HG02610 (cell line): ENCODE measurements around the gene MYH7.
A peak's percentile ranks its signal among the peaks of the same experiment; 100 is the strongest.
"Not testable (repeated sequence)": the region's sequence is repeated elsewhere in the genome, so short reads cannot be mapped to it uniquely, and the experiment has no call there.

Source experiments
- ATAC-seq: cut with Tn5 transposase; IDR thresholded peaks from one replicate; pipeline ENCODE4 v1.9.1; 2021; ENCODE audit warnings: mild to moderate bottlenecking, moderate library complexity; ENCODE audit not compliant: unreplicated experiment

The MYH7 gene

GRCh38 chr14:23435543-23436326 lies at the start of gene MYH7:
Gene MYH7, minus strand, starts transcription at chr14:23435660. Its CDS starts 1,928 bp downstream, at chr14:23433732.
- no peak for ATAC-seq

GRCh38 chr14:23483236-23483854 lies 47.9 kb upstream of the MYH7 start:
- ATAC-seq: no peak

DNA sequence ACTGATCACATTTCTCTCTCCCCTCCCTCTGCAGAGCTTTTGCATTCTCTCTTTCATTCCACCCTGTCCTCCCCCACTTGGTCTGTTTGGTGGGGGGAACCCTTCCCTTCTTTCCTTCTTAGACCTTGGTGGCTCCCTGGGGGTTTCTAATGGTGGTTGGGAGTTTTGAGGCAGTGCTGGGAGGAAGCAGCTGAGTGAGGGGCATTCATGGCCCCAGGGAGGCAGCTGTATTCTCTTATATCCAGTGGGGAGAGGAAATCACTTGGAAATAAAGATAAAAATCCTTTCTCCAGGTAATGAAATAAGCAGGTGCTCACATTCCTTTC lies 47.3 kb upstream of the MYH7 start:
- ATAC-seq: no peak

- no peak for ATAC-seq
Measured at GRCh38 chr14:23481979-23482822, 46.7 kb upstream of the MYH7 start.

GRCh38 chr14:23481362-23481970 lies 46.0 kb upstream of the MYH7 start:
- no peak for ATAC-seq

- no peak for ATAC-seq
Measured at GRCh38 chr14:23478109-23478759, 42.8 kb upstream of the MYH7 start.

DNA sequence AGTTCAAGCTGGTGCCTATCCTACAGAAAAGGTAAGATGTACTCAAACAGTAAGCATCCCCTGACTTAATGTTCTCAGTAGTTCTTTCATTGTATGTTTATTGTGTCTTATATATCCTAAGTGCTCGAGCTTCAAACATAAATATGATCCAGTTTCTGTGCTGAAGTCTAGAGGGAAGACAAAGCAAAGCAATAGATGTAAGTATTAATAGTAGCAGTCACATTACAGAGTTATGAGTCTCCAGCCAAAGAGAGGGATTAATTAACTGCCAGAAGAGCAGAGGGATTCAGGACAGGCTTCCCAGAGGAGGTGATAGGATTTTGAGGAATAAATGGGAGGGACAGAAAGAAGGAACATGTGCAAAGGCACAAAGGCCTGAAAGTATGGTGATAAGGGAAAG lies 35.5 kb upstream of the MYH7 start:
- ATAC-seq: no peak

DNA sequence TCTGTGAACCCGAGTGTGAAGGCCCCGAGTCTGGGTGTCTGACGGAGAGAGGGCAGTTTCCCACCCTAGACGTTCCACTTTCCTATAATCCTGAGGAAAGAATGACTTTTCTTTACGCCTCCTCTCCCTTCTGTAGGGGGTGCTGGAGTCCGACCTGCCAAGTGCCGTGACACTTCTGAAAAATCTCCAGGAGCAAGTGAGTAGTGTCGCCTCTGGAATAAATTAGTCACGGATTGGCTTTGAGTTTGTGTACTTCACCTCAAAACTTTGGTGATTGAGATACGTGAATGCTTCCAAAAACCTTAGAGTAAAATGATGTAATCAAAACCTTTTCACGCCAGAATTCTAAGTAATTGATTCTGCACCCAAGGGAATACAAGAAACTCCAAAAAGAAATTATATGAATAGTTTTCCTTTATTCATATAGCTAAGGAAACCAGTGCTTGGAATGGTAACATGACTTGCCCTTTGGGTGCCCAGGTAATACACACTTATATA lies 34.5 kb upstream of the MYH7 start:
- peak; percentile 11 for ATAC-seq

DNA sequence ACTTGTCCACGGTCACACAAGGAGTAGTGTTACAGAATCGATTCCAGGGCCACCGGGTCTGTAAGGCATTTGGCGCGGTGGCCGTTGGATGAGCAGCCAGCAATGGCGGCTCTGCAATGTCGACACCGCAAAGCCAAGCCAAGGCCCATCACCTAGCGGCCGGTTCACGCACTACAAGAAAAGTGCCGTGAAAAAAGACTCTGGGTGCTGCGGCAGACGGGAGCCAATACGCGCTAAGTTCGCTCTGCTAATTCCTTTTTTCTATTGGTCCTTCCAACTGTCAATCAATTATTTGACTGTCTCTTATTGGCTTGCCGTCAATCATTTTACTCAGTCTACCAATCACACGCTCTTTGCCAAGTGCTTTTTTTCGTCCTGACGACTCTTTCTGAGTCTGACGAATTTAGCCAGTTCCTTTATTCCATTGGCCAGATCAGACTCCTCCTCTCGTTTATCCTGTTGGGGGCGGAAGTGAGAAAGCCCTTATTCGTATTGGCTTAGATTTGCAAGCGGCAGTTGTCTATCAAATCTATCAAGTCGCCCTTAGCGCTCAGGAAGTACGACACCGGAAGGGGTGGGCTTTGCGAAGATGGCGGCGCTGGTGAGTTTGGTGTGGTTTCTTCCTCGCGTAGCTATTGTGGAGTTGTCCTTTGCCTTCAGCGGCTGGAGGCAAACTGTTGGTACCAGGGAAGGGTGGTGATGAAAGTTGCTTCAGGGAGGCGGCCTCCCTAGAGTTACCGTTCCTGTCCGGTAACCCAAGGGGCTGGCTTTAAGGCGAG lies 33.9 kb upstream of the MYH7 start, which contains the start of gene NGDN:
Gene NGDN (plus strand): TSS at position 577 of the 779 bp plus-strand sequence. CDS start 13 bp downstream, at position 590.
- peak; percentile 96 for ATAC-seq

GRCh38 chr14:23468704-23469126 lies 33.3 kb upstream of the MYH7 start:
- ATAC-seq: no peak

- no peak for ATAC-seq
Measured at GRCh38 chr14:23465261-23465660, 29.8 kb upstream of the MYH7 start.

DNA sequence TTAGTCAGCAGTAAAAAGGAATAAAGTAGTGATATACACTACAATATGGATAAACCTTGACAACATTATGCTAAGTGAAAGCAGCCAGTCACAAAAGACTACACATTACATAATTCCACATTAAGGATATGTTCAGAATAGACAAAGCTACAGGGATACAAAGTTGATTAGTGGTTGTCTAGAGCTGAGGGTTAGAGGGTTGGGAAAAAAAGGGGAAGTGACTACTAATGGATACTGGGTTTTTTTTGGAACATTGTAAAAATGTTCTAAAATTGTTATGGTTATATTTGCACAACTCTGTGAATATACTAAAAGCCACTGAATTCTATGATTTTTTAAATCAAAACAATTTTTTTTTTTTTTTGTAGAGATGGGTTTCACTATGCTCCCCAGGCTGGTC lies 29.2 kb upstream of the MYH7 start:
- ATAC-seq: no peak

DNA sequence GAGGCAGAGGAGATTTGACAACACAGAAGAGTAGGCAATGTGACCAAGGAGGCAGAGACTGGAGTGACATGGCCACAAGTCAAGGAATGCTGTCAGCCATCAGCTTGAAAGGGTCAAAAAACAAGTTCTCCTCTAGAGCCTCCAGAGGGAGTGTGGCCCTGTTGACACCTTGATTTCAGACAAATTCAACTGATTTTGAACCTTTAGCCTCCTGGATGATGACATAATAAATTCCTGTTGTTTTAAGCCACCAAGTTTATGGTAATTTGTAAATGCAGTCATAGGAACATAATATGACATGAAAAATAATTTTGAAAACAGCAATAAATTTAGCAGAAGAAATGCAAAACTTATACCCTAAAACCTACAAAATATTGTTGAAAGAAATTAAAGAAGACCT lies 25.5 kb upstream of the MYH7 start:
- no peak for ATAC-seq

GRCh38 chr14:23457587-23458445 lies 22.4 kb upstream of the MYH7 start:
- no peak for ATAC-seq

GRCh38 chr14:23456883-23457586 lies 21.6 kb upstream of the MYH7 start:
- ATAC-seq: not testable (repeated sequence)

DNA sequence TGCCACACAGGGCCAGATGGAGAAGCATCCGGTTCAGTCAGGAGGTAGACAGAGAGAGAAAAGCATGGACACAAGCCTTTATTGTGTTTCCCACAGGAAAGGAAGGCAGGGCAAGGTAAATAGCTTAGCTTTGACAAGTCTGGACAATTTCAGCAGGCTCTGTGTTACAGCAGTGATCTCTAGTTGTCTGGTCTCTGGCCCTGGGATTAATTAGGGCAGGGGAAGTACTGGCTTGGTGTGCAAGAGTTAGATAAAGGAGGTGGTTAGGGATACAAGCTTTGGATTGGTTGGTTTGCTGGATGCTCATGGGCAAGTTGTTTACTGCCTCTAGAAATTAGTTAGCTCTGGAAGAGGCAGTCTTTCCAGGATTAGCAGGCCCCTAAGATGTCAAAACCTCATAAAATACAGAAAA lies 19.0 kb upstream of the MYH7 start:
- no peak for ATAC-seq

GRCh38 chr14:23452237-23452636 lies 16.8 kb upstream of the MYH7 start:
- ATAC-seq: no peak

DNA sequence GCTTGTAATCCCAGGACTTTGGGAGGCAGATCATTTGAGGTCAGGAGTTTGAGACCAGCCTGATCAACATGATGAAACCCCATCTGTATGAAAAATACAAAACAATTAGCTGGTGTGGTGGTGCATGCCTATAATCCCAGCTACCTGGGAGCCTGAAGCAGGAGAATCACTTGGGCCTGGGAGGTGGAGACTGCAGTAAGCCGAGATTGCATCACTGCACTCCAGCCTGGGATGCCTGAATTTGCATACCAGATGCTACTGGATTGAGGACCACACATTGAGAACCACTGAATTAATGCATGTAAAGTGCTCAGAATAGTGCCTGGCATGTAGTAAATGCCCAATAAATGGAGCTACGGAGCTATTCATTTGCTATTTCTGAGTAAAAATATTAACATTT lies 14.9 kb upstream of the MYH7 start:
- no peak for ATAC-seq
